Progenitor cell of endocrine pancreas (in vitro differentiated cells): ENCODE results near the gene CEP112. TPM values are rescaled to one million over a fixed set of nuclear protein-coding genes. Genes with fewer than 3 reads are reported as not detected.
"Not testable (repeated sequence)": the region's sequence is repeated elsewhere in the genome, so short reads cannot be mapped to it uniquely, and the experiment has no call there.

Source experiments
- DNase-seq: peaks from one replicate; pipeline ENCODE4 v3.0.0; 2021; ENCODE audit warnings: low spot score; ENCODE audit not compliant: unreplicated experiment
- H3K27ac Mint-ChIP-seq: 2 replicates; pipeline ENCODE4 v1.8.0; 2021; ENCODE audit warnings: mild to moderate bottlenecking, moderate library complexity, mixed read lengths
- H3K27me3 Mint-ChIP-seq: 2 replicates; pipeline ENCODE4 v1.8.0; 2021; ENCODE audit warnings: mixed read lengths
- H3K36me3 Mint-ChIP-seq: 2 replicates; pipeline ENCODE4 v1.8.0; 2022; ENCODE audit warnings: mixed read lengths; ENCODE audit not compliant: insufficient read depth
- H3K4me1 Mint-ChIP-seq: 2 replicates; pipeline ENCODE4 v1.8.0; 2021; ENCODE audit warnings: low read depth, mixed read lengths
- H3K4me3 Mint-ChIP-seq: 2 replicates; pipeline ENCODE4 v1.8.0; 2021; ENCODE audit warnings: low read depth, mild to moderate bottlenecking, moderate library complexity, mixed read lengths
- H3K9me3 Mint-ChIP-seq: 2 replicates; pipeline ENCODE4 v1.8.0; 2021; ENCODE audit warnings: low read depth, mixed read lengths
- total RNA-seq: library from RNA; stranded (reverse); gene quantifications from 2 replicates; pipeline ENCODE4 v1.2.1, GENCODE V29; 2021
- TF ChIP-seq, protein P1 (sequence below): fragments of 200-600 bp; sonication (generic); IDR thresholded peaks from one replicate; pipeline ENCODE4 v1.5.0; 2021; ENCODE audit warnings: antibody characterized with exemption, mild to moderate bottlenecking; ENCODE audit not compliant: unreplicated experiment

CEP112 gene
- total RNA-seq, 1 donor from 2014 or later = 24.3 TPM

DNA sequence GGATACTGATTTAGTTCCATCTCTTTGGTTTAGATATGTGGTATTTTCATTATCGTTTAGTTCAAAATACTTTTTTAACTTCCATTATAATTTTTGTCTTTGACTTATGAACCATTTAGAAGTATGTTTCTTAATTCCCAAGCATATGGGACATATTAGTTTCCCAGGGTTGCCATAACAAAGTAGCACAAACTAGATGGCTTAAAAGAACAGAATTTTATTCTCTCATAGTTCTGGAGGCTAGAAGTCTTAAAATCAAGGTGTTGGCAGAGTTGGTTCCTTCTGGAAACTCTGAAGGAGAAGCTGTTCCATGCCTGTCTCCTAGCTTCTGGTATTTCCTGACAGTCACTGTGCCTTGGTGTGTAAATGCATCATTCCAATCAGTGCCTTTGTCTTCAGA lies 339.0 kb downstream of the CEP112 start:
- H3K4me3 Mint-ChIP-seq = no peak overlapping the region
- H3K4me1 Mint-ChIP-seq = peaks cover 4% of the 10 kb centered on the region
- no peaks in the 10 kb centered on the region for H3K27me3 Mint-ChIP-seq
- no peak overlapping the region for H3K27ac Mint-ChIP-seq
- TF ChIP-seq, protein P1, sequence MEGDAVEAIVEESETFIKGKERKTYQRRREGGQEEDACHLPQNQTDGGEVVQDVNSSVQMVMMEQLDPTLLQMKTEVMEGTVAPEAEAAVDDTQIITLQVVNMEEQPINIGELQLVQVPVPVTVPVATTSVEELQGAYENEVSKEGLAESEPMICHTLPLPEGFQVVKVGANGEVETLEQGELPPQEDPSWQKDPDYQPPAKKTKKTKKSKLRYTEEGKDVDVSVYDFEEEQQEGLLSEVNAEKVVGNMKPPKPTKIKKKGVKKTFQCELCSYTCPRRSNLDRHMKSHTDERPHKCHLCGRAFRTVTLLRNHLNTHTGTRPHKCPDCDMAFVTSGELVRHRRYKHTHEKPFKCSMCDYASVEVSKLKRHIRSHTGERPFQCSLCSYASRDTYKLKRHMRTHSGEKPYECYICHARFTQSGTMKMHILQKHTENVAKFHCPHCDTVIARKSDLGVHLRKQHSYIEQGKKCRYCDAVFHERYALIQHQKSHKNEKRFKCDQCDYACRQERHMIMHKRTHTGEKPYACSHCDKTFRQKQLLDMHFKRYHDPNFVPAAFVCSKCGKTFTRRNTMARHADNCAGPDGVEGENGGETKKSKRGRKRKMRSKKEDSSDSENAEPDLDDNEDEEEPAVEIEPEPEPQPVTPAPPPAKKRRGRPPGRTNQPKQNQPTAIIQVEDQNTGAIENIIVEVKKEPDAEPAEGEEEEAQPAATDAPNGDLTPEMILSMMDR = no peak
- no peaks in the 10 kb centered on the region for H3K9me3 Mint-ChIP-seq
- no peaks in the 10 kb centered on the region for H3K36me3 Mint-ChIP-seq
- DNase-seq = no peak

DNA sequence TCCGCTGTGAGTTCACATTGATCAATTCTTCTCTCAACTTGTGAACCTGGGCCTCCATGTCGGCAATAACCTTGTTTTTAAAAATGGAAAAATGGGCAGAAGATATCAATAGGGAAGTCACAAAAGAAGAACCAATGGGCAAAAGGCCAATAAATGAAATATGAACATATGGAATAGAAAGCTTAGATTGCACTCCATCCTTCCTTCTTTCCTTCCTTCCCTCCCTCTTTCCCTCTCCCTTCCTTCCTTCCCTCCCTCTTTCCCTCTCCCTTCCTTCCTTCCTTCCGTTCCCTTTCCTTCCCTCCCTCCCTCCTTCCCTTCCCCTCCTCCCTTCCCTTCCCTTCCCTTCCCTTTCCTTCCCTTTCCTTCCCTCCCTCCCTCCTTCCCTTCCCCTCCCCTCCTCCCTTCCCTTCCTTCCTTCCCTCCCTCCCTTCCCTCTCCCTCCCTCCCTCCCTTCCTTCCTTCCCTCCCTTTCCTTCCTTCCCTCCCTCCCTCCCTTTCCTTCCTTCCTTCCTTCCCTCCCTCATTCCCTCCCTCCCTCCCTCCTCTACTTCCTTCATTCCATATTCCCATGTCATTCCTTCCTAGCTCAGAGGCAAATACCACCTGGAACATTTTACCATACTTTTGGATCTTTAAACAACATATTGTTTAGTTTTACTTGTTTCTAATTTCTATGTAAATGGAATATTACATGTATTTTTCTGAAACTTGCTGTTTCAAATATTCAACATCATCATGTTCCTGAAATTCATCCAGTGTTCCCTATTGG lies 339.8 kb downstream of the CEP112 start:
- H3K4me1 Mint-ChIP-seq = peaks cover 4% of the 10 kb centered on the region
- H3K36me3 Mint-ChIP-seq = peaks cover under 1% of the 10 kb centered on the region
- no peaks in the 10 kb centered on the region for H3K27me3 Mint-ChIP-seq
- no peak overlapping the region for H3K27ac Mint-ChIP-seq
- peaks cover 3% of the 10 kb centered on the region for H3K9me3 Mint-ChIP-seq
- no peak overlapping the region for H3K4me3 Mint-ChIP-seq
- TF ChIP-seq, protein P1 = no peak
- no peak for DNase-seq

DNA sequence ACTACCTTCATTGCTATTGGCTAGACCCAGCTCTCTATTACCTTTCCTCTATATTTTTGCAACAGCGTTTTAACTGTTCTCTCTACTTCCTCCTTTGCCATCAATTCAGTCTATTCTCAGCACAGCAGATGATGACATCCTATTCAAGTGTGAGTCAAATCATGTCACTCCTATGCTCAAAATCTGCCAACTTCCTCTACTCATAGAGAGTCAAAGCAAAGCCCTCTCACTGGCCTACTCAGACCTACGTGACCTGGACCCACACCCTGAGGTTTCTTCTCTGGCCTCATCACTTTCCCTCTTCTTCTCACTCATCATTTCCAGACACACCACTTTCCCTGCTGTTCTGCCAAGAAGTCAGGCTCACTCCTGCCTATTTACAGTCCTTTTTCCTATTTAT lies 341.4 kb downstream of the CEP112 start:
- H3K4me3 Mint-ChIP-seq = no peak overlapping the region
- DNase-seq = no peak
- H3K4me1 Mint-ChIP-seq = peaks cover 4% of the 10 kb centered on the region
- H3K27me3 Mint-ChIP-seq = no peaks in the 10 kb centered on the region
- H3K36me3 Mint-ChIP-seq = peaks cover 3% of the 10 kb centered on the region
- H3K9me3 Mint-ChIP-seq = peaks cover 4% of the 10 kb centered on the region
- TF ChIP-seq, protein P1 = no peak
- H3K27ac Mint-ChIP-seq = no peak overlapping the region

DNA sequence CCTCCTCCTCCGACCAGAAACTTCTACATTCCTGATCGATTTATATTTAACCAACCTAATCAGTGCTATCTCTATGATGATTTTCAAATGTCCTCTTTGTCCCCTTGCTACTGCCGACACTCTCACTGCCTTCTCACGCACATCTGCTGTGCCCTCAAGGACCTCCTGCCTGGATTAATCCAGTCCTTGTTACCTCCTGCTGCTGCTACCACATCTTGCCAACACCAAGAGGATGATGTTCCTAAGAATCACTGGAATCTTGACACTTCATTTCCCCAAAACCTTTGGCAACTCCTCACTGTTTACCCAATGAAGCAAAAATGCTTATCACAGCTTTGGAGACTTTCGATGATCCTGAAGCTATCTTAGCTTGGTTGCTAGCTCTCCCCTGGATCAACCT lies 343.2 kb downstream of the CEP112 start:
- peaks cover 3% of the 10 kb centered on the region for H3K36me3 Mint-ChIP-seq

DNA sequence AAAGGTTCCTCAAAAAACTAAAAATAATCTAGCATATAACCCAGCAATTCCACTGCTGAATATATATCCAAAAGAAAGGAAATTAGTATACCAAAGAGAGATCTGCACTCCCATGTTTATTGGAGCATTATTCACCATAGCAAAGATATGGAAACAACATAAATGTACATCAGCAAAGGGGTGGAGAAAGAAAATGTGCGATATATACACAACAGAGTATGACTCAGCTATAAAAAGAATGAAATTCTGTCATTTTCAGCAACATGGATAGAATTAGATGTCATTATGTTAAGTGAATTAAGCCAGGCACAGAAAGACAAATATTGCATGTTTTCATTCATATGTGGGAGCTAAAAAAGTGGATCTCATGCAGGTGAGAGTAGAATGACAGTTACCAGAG lies 350.8 kb downstream of the CEP112 start:
- H3K9me3 Mint-ChIP-seq = peaks cover 21% of the 10 kb centered on the region
- no peak for DNase-seq
- H3K4me3 Mint-ChIP-seq = no peak overlapping the region
- no peak overlapping the region for H3K27ac Mint-ChIP-seq
- no peaks in the 10 kb centered on the region for H3K4me1 Mint-ChIP-seq
- TF ChIP-seq, protein P1 = no peak
- no peaks in the 10 kb centered on the region for H3K27me3 Mint-ChIP-seq
- peaks cover 9% of the 10 kb centered on the region for H3K36me3 Mint-ChIP-seq

More for the DNA sequence above, 343.2 kb downstream of the CEP112 start:
- Mint-ChIP-seq H3K4me1 (peaks cover 4% of the 10 kb centered on the region), H3K9me3 (peaks cover 4% of the 10 kb centered on the region), H3K27me3 (no peaks in the 10 kb centered on the region), H3K4me3 (no peak overlapping the region), H3K27ac (no peak overlapping the region)
- TF ChIP-seq, protein P1 = no peak
- no peak for DNase-seq

DNA sequence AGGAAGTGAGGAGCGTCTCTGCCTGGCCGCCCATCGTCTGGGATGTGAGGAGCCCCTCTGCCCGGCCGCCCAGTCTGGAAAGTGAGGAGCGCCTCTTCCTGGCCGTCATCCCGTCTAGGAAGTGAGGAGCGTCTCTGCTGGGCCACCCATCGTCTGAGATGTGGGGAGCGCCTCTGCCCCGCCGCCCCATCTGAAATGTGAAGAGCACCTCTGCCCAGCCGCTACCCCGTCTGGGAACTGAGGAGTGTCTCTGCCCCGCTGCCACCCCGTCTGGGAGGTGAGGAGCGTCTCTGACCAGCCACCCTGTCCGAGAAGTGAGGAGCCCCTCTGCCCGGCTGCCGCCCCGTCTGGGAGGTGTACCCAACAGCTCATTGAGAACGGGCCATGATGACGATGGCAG lies 354.7 kb downstream of the CEP112 start:
- not testable (repeated sequence) for H3K4me1 Mint-ChIP-seq, H3K27me3 Mint-ChIP-seq, H3K27ac Mint-ChIP-seq, DNase-seq, H3K4me3 Mint-ChIP-seq
- peaks cover 56% of the 10 kb centered on the region for H3K9me3 Mint-ChIP-seq
- peaks cover 28% of the 10 kb centered on the region for H3K36me3 Mint-ChIP-seq
